ENCODE data around the gene STX2. TPM values are rescaled to one million over a fixed set of nuclear protein-coding genes. Genes with fewer than 3 reads are reported as not detected.

The STX2 gene
- total RNA-seq, 1 experiment from 2014 or later, result 11.2 TPM

DNA sequence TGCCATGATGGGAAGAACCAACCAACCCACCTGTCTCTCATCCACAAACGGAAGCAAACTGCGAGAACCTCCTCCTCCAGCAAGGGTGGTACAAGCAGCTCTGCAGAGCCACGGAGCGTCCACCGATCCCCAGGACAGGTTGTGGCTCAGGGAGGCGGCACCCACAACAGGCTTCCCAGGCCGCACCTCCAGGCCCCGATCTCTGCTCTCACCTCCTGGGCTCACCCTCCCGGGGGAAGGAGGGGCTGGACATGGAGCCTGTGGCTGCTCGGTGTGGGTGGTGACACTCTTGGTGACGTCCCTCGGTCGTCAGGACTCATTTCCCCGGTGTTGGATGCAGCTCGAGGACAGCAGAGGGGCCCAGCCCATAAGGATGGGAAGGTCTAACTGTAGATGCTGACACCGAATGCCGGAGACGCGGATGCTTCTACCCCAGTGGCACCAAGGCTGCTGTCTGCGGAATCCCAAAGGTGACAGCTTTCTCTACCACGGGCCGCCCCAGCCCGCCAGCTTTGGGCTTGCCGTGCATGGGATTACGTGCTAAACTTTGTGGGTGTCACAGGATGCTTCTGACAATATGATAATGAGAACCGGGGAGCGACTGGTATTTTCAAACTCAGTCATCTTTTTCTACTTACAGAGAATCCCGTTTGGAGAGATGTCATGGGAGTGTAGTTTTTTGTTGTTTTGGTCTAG lies 58.0 kb downstream of the STX2 start:
- no peak overlapping the region for H3K27ac Mint-ChIP-seq (ENCODE audit: unreplicated experiment)
- Histone ChIP-seq H3K9me3 (0 out of 2 replicates have a peak, but pooled peaks cover 2% of the 10 kb centered on the region), H3K4me1 (peaks cover 5% of the 10 kb centered on the region; the same call in 1 of the 2 replicates), H3K27me3 (replicated peaks; ENCODE audit: control insufficient read depth, insufficient read depth, low read length) (no peaks in the 10 kb centered on the region), H3K4me3 (ENCODE audit: low read depth, low read length) (no peak overlapping the region), H3K36me3 (ENCODE audit: control insufficient read depth, insufficient read depth, low read length) (no peaks in the 10 kb centered on the region)
- no peaks in the 10 kb centered on the region for H3K4me1 Mint-ChIP-seq (ENCODE audit: low read depth, unreplicated experiment)
- DNase-seq, result no peak
- no peaks in the 10 kb centered on the region for H3K27me3 Mint-ChIP-seq (ENCODE audit: insufficient read depth, unreplicated experiment)
- intact Hi-C loops (cut with micrococcal nuclease; ENCODE audit: unreplicated experiment), result no loop called here
- CTCF ChIA-PET, result no interaction called here
- H3K4me3 Mint-ChIP-seq (ENCODE audit: unreplicated experiment), result no peak overlapping the region
- H3K36me3 Mint-ChIP-seq (ENCODE audit: insufficient read depth, unreplicated experiment), result peaks cover 5% of the 10 kb centered on the region
- TF ChIP-seq, protein P1, sequence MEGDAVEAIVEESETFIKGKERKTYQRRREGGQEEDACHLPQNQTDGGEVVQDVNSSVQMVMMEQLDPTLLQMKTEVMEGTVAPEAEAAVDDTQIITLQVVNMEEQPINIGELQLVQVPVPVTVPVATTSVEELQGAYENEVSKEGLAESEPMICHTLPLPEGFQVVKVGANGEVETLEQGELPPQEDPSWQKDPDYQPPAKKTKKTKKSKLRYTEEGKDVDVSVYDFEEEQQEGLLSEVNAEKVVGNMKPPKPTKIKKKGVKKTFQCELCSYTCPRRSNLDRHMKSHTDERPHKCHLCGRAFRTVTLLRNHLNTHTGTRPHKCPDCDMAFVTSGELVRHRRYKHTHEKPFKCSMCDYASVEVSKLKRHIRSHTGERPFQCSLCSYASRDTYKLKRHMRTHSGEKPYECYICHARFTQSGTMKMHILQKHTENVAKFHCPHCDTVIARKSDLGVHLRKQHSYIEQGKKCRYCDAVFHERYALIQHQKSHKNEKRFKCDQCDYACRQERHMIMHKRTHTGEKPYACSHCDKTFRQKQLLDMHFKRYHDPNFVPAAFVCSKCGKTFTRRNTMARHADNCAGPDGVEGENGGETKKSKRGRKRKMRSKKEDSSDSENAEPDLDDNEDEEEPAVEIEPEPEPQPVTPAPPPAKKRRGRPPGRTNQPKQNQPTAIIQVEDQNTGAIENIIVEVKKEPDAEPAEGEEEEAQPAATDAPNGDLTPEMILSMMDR (IDR thresholded peaks at IDR 0.05; ENCODE audit: insufficient read depth in 1 of 2, low read depth in 1 of 2, low read length in 1 of 2, severe bottlenecking in 1 of 2, unreplicated experiment in 1 of 2), result no peak
- POLR2A ChIA-PET, result no interaction called here
- peaks cover 12% of the 10 kb centered on the region for H3K9me3 Mint-ChIP-seq (ENCODE audit: unreplicated experiment)
- BruUV-seq (replicated peaks), result no TSS peak

- DNase-seq, result no peak
- intact Hi-C loops (cut with micrococcal nuclease; ENCODE audit: unreplicated experiment), result no loop called here
- H3K9me3 Mint-ChIP-seq (ENCODE audit: unreplicated experiment), result peaks cover 11% of the 10 kb centered on the region
- ChIA-PET CTCF (no interaction called here), POLR2A (no interaction called here)
- no peak overlapping the region for H3K27ac Mint-ChIP-seq (ENCODE audit: unreplicated experiment)
- BruUV-seq (replicated peaks), result no TSS peak
- H3K27me3 ChIP-seq (replicated peaks; ENCODE audit: control insufficient read depth, insufficient read depth, low read length), result no peaks in the 10 kb centered on the region
- peaks cover 5% of the 10 kb centered on the region for H3K36me3 Mint-ChIP-seq (ENCODE audit: insufficient read depth, unreplicated experiment)
- H3K9me3 ChIP-seq, result 0 out of 2 replicates have a peak, but pooled peaks cover 2% of the 10 kb centered on the region
- H3K36me3 ChIP-seq (ENCODE audit: control insufficient read depth, insufficient read depth, low read length), result no peaks in the 10 kb centered on the region
- H3K4me3 Mint-ChIP-seq (ENCODE audit: unreplicated experiment), result no peak overlapping the region
- no peaks in the 10 kb centered on the region for H3K27me3 Mint-ChIP-seq (ENCODE audit: insufficient read depth, unreplicated experiment)
- H3K4me3 ChIP-seq (ENCODE audit: low read depth, low read length), result no peak overlapping the region
- peaks cover 8% of the 10 kb centered on the region; the same call in 1 of the 2 replicates for H3K4me1 ChIP-seq
- no peaks in the 10 kb centered on the region for H3K4me1 Mint-ChIP-seq (ENCODE audit: low read depth, unreplicated experiment)
- TF ChIP-seq, protein P1 (IDR thresholded peaks at IDR 0.05; ENCODE audit: insufficient read depth in 1 of 2, low read depth in 1 of 2, low read length in 1 of 2, severe bottlenecking in 1 of 2, unreplicated experiment in 1 of 2), result no peak
Measured at GRCh38 chr12:130780325-130780724, 58.7 kb downstream of the STX2 start.

DNA sequence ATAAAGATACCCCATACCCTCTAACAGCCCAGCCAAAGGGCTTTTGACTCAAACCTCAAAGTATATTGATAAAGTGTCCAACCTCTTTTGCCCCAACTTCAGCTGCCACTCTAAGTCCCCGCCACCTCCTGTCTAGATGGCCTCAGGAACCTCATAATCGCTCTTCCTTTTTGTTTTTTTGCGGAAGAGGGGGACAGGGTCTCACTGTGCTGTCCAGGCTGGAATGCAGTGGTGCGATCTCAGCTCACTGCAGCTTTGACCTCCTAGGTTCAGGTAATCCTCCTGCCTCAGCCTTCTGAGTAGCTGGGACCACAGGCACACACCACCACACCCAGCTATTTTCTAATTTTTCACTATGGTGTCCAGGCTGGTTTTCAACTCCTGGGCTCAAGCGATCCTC lies 60.3 kb downstream of the STX2 start:
- no peaks in the 10 kb centered on the region for H3K4me1 Mint-ChIP-seq (ENCODE audit: low read depth, unreplicated experiment)

More for the DNA sequence above, 60.3 kb downstream of the STX2 start:
- Mint-ChIP-seq H3K9me3 (ENCODE audit: unreplicated experiment) (no peaks in the 10 kb centered on the region), H3K27me3 (ENCODE audit: insufficient read depth, unreplicated experiment) (no peaks in the 10 kb centered on the region), H3K4me3 (ENCODE audit: unreplicated experiment) (no peak overlapping the region), H3K36me3 (ENCODE audit: insufficient read depth, unreplicated experiment) (peaks cover 5% of the 10 kb centered on the region), H3K27ac (ENCODE audit: unreplicated experiment) (no peak overlapping the region)
- no peak for DNase-seq
- ChIA-PET CTCF (no interaction called here), POLR2A (no interaction called here)
- intact Hi-C loops (cut with micrococcal nuclease; ENCODE audit: unreplicated experiment), result no loop called here
- Histone ChIP-seq H3K4me1 (peaks cover 8% of the 10 kb centered on the region; the same call in 1 of the 2 replicates), H3K9me3 (no peaks in the 10 kb centered on the region), H3K36me3 (ENCODE audit: control insufficient read depth, insufficient read depth, low read length) (no peaks in the 10 kb centered on the region), H3K27me3 (replicated peaks; ENCODE audit: control insufficient read depth, insufficient read depth, low read length) (no peaks in the 10 kb centered on the region), H3K4me3 (ENCODE audit: low read depth, low read length) (no peak overlapping the region)
- TF ChIP-seq, protein P1 (IDR thresholded peaks at IDR 0.05; ENCODE audit: insufficient read depth in 1 of 2, low read depth in 1 of 2, low read length in 1 of 2, severe bottlenecking in 1 of 2, unreplicated experiment in 1 of 2), result no peak
- no TSS peak for BruUV-seq (replicated peaks)

All from Caco-2 (cell line).